Measurements from ENCODE around the gene BTBD17.
A peak's percentile ranks its signal among the peaks of the same experiment; 100 is the strongest.

BTBD17 gene

DNA sequence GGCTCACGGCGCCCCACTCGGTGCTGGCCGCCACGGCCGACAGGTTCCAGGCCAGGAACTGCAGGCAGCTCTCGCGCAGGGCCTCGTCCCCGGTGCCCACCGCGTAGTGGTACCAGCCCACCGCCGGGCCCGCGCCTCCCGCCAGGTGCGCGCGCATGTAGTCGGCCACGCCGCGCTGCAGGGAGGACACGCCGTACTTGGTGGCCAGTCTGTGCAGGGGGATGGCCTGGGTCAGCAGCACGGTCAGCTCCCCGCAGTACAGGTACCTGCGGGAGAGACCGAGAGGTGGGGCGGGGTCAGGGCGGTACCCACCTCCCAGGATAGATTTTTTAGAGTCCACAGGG is 4.2 kb downstream of the BTBD17 start:
- DNase-seq, result no peak

GRCh38 chr17:74356646-74357465 is 4.8 kb downstream of the BTBD17 start:
- DNase-seq, result no peak

- no peak for DNase-seq
These were observed 6.6 kb downstream of the BTBD17 start for GRCh38 chr17:74355065-74355464.

DNA sequence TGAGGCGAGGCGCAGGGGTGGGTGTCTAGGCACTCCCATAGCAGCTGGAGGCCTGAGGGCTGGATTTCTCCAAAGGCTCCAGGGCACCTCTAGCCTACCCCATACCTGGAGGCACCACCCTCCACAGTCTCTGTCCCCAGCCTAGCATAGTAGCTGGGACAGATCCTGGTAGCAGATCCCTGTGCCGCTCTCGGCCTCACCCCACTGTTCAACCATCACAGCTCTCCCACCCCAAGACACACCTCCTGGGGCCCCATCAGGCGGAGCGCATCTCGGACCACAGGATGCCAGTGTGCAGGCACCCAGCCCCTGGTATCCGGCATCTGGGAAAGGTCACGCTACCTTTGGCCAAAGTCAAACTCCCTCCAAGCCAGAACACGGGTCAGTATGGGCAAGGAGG is 7.1 kb downstream of the BTBD17 start:
- no peak for DNase-seq

GRCh38 chr17:74354123-74354522 is 7.5 kb downstream of the BTBD17 start:
- DNase-seq, result peak; percentile 80

GRCh38 chr17:74353446-74354060 is 8.1 kb downstream of the BTBD17 start:
- no peak for DNase-seq

DNA sequence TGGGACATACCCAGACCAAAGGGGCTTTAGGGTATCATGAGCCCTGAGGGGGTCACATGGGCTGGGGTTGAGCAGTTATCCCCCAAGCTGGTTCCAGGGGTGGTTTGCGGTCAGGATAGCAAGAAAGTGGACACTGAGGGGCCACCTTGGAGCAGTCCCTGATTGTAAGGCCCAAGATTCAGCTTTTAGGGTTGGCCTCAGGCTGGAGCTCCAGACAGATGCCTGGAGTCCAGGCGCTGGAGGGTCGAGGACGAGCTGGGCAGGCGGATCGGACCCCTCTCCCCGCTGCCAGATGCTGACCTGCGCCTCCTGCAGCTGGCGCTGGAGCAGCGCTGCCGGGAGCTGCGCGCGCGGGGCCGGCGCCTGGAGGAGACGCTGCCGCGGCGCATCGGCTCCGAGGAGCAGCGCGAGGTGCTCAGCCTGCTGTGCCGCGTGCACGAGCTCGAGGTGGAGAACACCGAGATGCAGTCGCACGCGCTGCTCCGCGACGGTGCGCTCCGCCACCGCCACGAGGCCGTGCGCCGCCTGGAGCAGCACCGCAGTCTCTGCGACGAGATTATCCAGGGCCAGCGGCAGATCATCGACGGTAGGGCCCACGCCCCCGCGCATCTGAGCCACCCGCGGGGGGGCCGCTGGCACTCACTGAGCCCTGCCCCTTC is 10.0 kb downstream of the BTBD17 start:
- DNase-seq, result no peak

- DNase-seq, result no peak
These were observed 11.2 kb downstream of the BTBD17 start for GRCh38 chr17:74350486-74350885.

GRCh38 chr17:74349120-74349519 is 12.5 kb downstream of the BTBD17 start:
- no peak for DNase-seq

- DNase-seq, result no peak
These were observed 14.0 kb downstream of the BTBD17 start for GRCh38 chr17:74347646-74348045.

- no peak for DNase-seq
These were observed 16.0 kb downstream of the BTBD17 start for GRCh38 chr17:74345433-74346241.

GRCh38 chr17:74344658-74345057 is 17.0 kb downstream of the BTBD17 start:
- DNase-seq, result no peak

- DNase-seq, result no peak
These were observed 18.0 kb downstream of the BTBD17 start for GRCh38 chr17:74343526-74344284.

DNA sequence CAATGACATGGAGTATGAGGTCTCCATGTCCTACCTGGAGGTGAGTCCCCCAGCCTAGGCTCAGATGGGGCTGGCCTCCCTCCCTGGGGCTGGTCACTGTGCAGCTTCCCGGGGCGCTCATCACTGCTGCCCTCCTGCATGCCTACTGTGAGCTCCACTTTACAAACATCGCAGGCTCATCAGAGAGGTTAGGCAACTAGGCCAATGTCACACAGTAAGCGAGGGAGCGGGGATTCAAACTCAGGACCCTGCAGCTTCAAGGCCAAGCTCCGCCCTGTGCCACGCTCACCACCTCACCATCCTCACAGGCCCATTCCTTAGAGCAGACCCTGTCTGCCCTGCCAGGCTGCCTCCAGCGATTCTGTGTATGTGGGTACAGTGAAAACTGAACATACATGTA is 18.5 kb downstream of the BTBD17 start:
- DNase-seq, result no peak

DNA sequence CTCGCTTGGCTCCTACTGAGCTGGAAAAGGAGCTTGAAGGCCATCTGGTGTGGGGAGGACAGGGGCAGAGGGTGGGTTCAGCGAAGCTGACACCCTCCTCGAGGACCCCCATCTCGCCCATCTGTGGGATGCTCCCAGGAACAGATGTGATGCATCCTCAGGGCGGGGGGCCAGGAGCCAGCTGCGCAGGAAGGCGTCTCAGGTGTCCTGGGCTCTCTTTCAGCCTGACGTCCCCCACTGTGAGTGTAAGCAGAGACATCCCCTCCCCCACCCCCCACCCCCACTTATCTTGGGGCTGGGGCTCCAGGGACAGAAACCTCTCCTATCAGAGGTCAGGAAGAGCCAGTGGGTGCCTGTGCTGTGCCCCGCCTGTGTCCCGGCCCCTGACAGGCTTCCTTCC is 19.4 kb downstream of the BTBD17 start:
- no peak for DNase-seq

- DNase-seq, result no peak
These were observed 21.1 kb downstream of the BTBD17 start for GRCh38 chr17:74340470-74341023.

DNA sequence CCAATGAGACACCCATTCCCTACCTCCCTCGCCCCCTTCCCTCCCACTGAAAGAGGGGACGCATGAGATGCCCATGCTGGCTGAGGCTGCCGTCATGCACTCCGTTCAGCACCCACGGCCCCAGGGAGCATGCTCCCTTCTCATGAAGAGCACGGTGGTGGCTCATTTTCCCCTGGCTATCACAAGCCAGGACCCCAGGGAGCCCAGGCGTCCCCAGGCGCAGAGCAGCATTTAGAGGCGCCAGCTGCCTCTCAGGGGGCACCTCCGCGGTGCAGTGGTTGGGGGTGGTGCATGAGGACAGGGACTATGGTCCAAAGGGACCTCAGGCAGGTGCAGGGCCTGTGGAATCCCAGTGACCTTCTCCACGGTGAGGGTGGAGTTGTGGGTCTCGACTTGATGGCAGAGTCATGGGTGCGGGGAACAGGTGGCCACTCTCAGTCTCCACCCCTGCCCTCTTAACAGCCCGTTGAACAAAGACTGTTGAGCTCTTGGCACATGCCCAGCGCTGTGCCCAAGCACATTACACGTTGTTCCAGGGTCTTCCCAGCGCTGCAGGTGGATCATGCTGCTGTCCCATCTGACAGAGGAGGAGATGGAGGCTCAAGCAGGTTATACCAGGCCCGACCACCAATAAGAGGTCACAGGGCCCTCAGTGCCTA is 22.0 kb downstream of the BTBD17 start:
- no peak for DNase-seq

- no peak for DNase-seq
These were observed 23.7 kb downstream of the BTBD17 start for GRCh38 chr17:74337834-74338500.

DNA sequence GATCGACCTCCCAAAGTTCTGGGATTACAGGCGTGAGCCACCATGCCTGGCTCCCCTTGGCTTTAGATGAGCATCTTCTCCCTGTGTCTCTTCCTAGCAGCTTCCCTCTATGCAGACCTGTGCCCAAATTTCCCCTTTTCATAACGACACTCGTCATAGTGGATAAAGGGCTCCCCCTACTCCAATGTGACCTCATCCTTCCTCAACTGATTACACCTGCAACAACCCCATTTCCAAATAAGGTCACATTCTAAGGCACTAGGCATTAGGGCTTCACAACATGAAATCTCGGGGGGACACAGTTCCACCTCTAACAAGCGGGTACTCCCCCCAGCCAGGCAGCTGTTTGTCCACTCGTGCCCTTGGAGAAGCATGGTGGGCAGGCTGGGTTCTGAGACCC is 25.4 kb downstream of the BTBD17 start:
- no peak for DNase-seq

DNA sequence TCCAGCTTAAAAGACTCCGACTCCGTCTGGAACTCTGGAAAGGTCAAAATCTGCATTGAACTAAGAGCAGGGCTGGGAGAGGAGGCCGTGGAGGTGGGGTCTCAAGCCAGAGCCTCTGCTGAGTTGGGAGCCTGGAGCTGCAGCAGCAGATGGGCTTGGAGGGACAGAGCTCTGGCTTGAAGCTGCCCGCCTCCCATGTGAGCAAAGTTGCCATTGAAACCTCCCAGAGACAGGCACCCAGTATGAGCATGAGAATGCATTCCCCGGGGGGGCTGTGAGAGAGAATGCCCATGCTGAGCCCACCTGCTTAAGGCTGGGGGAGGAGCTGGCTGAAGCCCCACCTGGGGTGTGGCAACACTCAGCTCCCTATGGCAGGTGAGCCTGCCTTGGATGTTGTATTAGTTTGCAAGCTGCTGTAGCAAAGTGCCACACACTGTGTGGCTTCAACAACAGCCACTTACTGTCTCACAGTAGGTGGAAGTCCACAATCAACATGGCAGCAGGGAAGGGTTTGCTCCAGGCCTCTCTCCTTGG is 26.1 kb downstream of the BTBD17 start:
- DNase-seq, result no peak
